NB4 (cell line): Measurements from ENCODE around the gene IFIH1.

Source experiments
- DNase-seq: peaks from one replicate; pipeline ENCODE4 v3.0.0; 2010; ENCODE audit warnings: low read depth
- H3K4me3 ChIP-seq: one replicate; pipeline ENCODE4 v1.5.1; 2011; ENCODE audit warnings: mild to moderate bottlenecking, low read depth, low read length, moderate library complexity
- CTCF ChIP-seq: IDR thresholded peaks from one replicate; pipeline ENCODE4 v1.5.1; 2012; ENCODE audit warnings: low read depth, low read length
- MAX ChIP-seq: IDR thresholded peaks from 2 replicates; pipeline ENCODE4 v1.6.1; 2011; ENCODE audit warnings: low read depth, low read length
- MYC ChIP-seq: IDR thresholded peaks from 2 replicates; pipeline ENCODE4 v1.6.1; 2011; ENCODE audit warnings: low read depth, low read length
- POLR2A ChIP-seq: IDR thresholded peaks from 2 replicates; pipeline ENCODE4 v1.6.1; 2011; ENCODE audit warnings: mild to moderate bottlenecking; ENCODE audit not compliant: insufficient read length; ENCODE audit errors: extremely low read depth

Gene IFIH1

GRCh38 chr2:162317058-162317742 lies 1.3 kb downstream of the IFIH1 start:
- peak; percentile 18 for DNase-seq
- TF ChIP-seq MYC (no peak), POLR2A (no peak), CTCF (no peak), MAX (no peak)
- H3K4me3 ChIP-seq, result peak overlapping the region; percentile 95

GRCh38 chr2:162316590-162316989 lies 1.9 kb downstream of the IFIH1 start:
- DNase-seq, result no peak
- peak overlapping the region; percentile 95 for H3K4me3 ChIP-seq
- TF ChIP-seq CTCF (no peak), POLR2A (no peak), MYC (no peak), MAX (no peak)

- TF ChIP-seq MAX, result no peak
- DNase-seq, result peak; percentile 8
- peak overlapping the region; percentile 95 for H3K4me3 ChIP-seq
Observed at GRCh38 chr2:162315938-162316337, 2.5 kb downstream of the IFIH1 start.

GRCh38 chr2:162312853-162313252 lies 5.6 kb downstream of the IFIH1 start:
- H3K4me3 ChIP-seq, result no peak overlapping the region
- no peak for TF ChIP-seq MYC
- TF ChIP-seq POLR2A, result no peak
- no peak for DNase-seq

- TF ChIP-seq MAX (no peak), CTCF (no peak), MYC (no peak), POLR2A (no peak)
- DNase-seq, result no peak
- H3K4me3 ChIP-seq, result no peak overlapping the region
Observed at GRCh38 chr2:162308747-162309503, 9.6 kb downstream of the IFIH1 start.

- TF ChIP-seq MYC, result no peak
- TF ChIP-seq CTCF, result no peak
- no peak for TF ChIP-seq POLR2A
- DNase-seq, result no peak
- no peak overlapping the region for H3K4me3 ChIP-seq
Observed at GRCh38 chr2:162305901-162306300, 12.6 kb downstream of the IFIH1 start.
